ENCODE results near the gene CYP4B1.

DNA sequence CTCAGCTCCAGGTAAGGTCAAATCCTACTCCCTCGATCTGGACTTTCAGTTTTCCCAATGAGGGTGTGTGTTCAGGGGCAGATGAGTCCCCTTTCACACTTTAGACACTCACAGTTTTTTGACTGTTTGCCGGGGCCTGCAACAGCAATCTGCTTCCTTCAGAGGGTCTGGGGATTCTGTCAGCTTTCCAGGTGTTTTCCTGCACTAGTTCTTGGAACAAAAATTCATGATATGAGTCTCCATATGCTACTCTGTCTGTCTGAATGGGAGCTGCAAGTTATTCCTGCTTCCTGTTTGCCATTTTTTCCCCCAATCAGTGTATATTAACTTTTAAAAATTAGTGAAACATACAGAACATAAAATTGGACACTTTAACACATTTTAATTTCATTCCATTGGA lies 24.3 kb downstream of the CYP4B1 start:
- TF ChIP-seq, protein P1, sequence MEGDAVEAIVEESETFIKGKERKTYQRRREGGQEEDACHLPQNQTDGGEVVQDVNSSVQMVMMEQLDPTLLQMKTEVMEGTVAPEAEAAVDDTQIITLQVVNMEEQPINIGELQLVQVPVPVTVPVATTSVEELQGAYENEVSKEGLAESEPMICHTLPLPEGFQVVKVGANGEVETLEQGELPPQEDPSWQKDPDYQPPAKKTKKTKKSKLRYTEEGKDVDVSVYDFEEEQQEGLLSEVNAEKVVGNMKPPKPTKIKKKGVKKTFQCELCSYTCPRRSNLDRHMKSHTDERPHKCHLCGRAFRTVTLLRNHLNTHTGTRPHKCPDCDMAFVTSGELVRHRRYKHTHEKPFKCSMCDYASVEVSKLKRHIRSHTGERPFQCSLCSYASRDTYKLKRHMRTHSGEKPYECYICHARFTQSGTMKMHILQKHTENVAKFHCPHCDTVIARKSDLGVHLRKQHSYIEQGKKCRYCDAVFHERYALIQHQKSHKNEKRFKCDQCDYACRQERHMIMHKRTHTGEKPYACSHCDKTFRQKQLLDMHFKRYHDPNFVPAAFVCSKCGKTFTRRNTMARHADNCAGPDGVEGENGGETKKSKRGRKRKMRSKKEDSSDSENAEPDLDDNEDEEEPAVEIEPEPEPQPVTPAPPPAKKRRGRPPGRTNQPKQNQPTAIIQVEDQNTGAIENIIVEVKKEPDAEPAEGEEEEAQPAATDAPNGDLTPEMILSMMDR (IDR thresholded peaks at IDR 0.05; ENCODE audit: insufficient read depth, low read length, poor library complexity, severe bottlenecking): no peak
- no peak for TF ChIP-seq EZH2phosphoT487 (conservative IDR thresholded peaks at IDR 0.05; ENCODE audit: low read length)

Data from SU-DHL-6 (cell line).